GM23248 (cell line): ENCODE results near the gene HYOU1.

Source experiments
- EZH2 ChIP-seq: fragments of 200-600 bp; sonication (generic); IDR thresholded peaks from 2 replicates; pipeline ENCODE4 v1.6.1; 2018; ENCODE audit warnings: antibody characterized with exemption, mild to moderate bottlenecking; ENCODE audit not compliant: insufficient read depth, poor library complexity, severe bottlenecking
- EZH2phosphoT487 ChIP-seq: fragments of 200-600 bp; sonication (generic); IDR thresholded peaks from 2 replicates; pipeline ENCODE4 v1.6.1; 2018; ENCODE audit warnings: antibody characterized with exemption, moderate library complexity, mild to moderate bottlenecking, low read depth; ENCODE audit not compliant: insufficient read depth

DNA sequence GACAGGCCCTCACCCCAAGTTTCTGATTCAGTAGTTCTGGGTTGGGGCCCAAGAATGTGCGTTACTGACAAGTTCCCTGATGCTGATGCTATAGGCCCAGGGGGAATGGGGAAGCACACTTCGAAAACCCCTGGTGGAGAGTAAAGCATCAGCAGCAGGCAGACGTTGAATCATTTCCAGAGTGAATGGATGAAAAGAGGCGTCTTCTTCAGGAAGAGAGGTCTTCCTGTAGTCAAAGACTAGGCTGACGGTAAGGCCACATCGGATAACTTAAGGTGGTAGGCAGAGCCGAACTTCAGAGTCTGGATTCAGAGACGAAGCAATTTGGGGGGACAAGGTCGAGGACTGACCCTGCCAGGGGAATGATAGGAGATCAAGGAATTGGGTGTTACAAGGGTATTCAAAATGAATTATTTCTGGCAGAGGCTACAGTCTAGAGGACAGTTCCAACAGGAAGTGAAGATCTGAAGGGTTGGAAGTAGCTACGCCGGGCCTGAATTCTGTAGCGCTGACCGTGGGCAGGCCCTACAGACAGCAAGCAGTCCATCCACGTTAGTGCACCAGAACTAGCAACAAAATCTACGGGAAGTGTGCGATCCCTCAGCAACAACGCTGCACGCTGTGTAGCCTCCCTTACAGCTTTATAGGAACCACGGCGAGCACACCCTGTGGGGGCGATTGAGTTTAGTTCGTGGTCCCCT is 59.9 kb downstream of the HYOU1 start:
- TF ChIP-seq EZH2 (no peak), EZH2phosphoT487 (no peak)
